Activated naive CD8-positive, alpha-beta T cell (primary cell): Measurements from ENCODE around the gene TANGO6.

Experiments used
- H3K27ac Mint-ChIP-seq: one replicate; pipeline ENCODE4 v1.8.0; 2021; ENCODE audit warnings: mixed read lengths
- H3K27me3 Mint-ChIP-seq: one replicate; pipeline ENCODE4 v1.8.0; 2021; ENCODE audit warnings: mixed read lengths
- H3K36me3 Mint-ChIP-seq: one replicate; pipeline ENCODE4 v1.8.0; 2021; ENCODE audit warnings: mixed read lengths
- H3K4me1 Mint-ChIP-seq: one replicate; pipeline ENCODE4 v1.8.0; 2021; ENCODE audit warnings: low read depth, mixed read lengths
- H3K4me3 Mint-ChIP-seq: one replicate; pipeline ENCODE4 v1.8.0; 2021; ENCODE audit warnings: mild to moderate bottlenecking, mixed read lengths
- H3K9me3 Mint-ChIP-seq: one replicate; pipeline ENCODE4 v1.8.0; 2021; ENCODE audit warnings: low read depth, mixed read lengths

Gene TANGO6

DNA sequence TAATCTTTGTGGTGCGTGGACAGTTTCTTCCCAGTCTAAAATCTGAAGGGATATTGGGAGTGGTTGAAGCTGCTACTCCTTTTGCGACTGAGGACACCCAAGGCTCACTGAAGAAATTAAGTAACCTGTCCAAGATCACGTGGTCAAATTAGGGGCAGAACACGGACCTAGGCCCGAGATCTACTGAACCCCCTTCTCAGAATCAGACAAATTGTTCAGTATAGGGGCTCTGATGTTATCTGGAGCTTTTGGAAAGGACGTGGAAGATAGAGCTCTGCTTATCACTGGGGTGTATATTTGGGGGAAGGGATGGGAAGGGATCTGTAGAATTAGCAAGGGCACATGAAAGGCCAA is 857 bp downstream of the TANGO6 start:
- H3K36me3 Mint-ChIP-seq: peaks cover 2% of the 10 kb centered on the region
- H3K4me1 Mint-ChIP-seq: peaks cover 35% of the 10 kb centered on the region
- H3K27ac Mint-ChIP-seq: peak overlapping the region; percentile 94
- no peaks in the 10 kb centered on the region for H3K27me3 Mint-ChIP-seq
- no peaks in the 10 kb centered on the region for H3K9me3 Mint-ChIP-seq
- H3K4me3 Mint-ChIP-seq: peak overlapping the region; percentile 99

DNA sequence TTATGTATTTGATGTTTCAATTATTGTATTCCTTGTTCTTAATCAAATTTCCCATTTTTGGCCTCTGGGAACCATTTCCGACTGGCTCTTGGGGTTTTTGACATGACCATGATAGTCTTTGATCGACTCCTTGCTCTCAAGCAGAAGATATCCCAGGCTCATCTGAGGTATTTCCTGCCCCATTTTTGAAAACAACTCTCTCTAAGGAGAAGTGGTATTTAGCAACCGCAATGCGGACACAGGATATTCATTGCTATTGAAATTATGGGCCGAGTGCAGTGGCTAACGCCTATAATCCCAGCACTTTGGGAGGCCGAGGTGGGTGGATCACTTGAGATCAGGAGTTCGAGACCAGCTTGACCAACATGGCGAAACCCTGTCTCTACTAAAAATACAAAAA is 5.5 kb downstream of the TANGO6 start:
- Mint-ChIP-seq H3K36me3 (peaks cover 5% of the 10 kb centered on the region), H3K27ac (no peak overlapping the region), H3K9me3 (no peaks in the 10 kb centered on the region)

DNA sequence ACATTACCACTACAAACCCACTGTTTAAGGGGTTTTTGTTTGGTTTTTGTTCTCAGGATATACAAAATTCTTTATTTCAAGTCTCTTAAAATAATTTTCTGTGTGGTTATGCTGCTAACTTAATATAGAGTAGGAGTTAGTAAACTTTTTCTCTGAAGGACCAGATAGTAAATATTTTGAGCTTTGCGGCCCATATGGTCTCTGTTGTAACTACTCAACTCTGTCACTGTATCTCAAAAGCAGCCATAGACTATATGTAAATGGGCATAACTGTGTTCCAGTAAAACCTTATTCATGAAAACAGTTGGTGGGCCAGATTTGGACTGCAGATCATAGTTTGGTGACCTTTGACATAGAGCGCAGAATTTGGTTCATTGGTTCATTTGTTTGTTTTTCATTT is 7.2 kb downstream of the TANGO6 start:
- peaks cover 5% of the 10 kb centered on the region for H3K36me3 Mint-ChIP-seq
- no peaks in the 10 kb centered on the region for H3K27me3 Mint-ChIP-seq
- no peak overlapping the region for H3K4me3 Mint-ChIP-seq
- H3K27ac Mint-ChIP-seq: no peak overlapping the region
- H3K4me1 Mint-ChIP-seq: peaks cover 34% of the 10 kb centered on the region
- no peaks in the 10 kb centered on the region for H3K9me3 Mint-ChIP-seq

More for the DNA sequence above, 5.5 kb downstream of the TANGO6 start:
- Mint-ChIP-seq H3K27me3 (no peaks in the 10 kb centered on the region), H3K4me1 (peaks cover 44% of the 10 kb centered on the region), H3K4me3 (no peak overlapping the region)

DNA sequence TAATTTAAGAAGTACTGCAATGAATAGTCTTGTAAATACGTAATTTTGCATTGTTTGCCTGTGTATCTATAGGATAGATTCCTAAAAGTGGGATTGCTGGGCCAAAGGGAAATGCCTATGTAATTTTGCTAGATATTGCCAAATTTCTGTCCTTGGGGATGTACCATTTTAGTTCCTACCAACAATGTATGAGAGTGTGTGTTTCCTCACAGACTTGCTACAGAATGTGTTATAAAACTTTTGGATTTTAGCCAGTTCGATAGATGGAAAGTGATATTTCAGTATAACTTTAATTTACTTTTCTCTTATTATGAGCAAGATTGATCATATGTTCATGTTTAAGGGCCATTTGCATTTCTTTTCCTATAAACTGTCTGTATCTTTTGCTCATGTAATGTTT is 8.3 kb downstream of the TANGO6 start:
- Mint-ChIP-seq H3K36me3 (peaks cover 7% of the 10 kb centered on the region), H3K4me3 (no peak overlapping the region), H3K27me3 (no peaks in the 10 kb centered on the region), H3K9me3 (no peaks in the 10 kb centered on the region), H3K4me1 (peaks cover 34% of the 10 kb centered on the region), H3K27ac (no peak overlapping the region)

- Mint-ChIP-seq H3K4me1 (peaks cover 24% of the 10 kb centered on the region), H3K27ac (no peak overlapping the region), H3K27me3 (no peaks in the 10 kb centered on the region), H3K9me3 (no peaks in the 10 kb centered on the region), H3K4me3 (no peak overlapping the region), H3K36me3 (peaks cover 2% of the 10 kb centered on the region)
Observed at GRCh38 chr16:68857479-68857878, 14.1 kb downstream of the TANGO6 start.

DNA sequence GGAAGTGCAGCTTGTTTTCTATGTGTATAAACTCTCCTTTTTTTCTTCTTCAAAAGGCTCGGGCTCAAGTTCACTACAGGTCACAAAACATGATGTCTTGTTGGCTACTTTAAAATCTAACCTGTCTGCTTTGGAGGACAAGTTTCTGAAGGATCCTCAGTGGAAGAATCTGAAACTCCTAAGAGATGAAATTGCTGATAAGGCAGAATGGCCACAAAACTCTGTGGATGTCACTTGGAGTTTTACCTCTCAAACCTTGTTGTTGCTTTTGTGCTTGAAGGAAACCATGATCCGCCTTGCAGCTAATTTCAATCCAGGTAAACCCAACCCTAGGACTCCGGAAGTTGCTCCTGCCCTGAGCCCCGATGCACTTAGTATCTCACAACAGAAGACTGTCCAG is 16.5 kb downstream of the TANGO6 start:
- peaks cover 2% of the 10 kb centered on the region for H3K36me3 Mint-ChIP-seq
- peaks cover 15% of the 10 kb centered on the region for H3K4me1 Mint-ChIP-seq
- no peak overlapping the region for H3K27ac Mint-ChIP-seq
- no peak overlapping the region for H3K4me3 Mint-ChIP-seq
- no peaks in the 10 kb centered on the region for H3K9me3 Mint-ChIP-seq
- H3K27me3 Mint-ChIP-seq: no peaks in the 10 kb centered on the region

- H3K27me3 Mint-ChIP-seq: no peaks in the 10 kb centered on the region
- no peaks in the 10 kb centered on the region for H3K9me3 Mint-ChIP-seq
- H3K27ac Mint-ChIP-seq: no peak overlapping the region
- H3K4me3 Mint-ChIP-seq: no peak overlapping the region
- peaks cover 2% of the 10 kb centered on the region for H3K36me3 Mint-ChIP-seq
- peaks cover 12% of the 10 kb centered on the region for H3K4me1 Mint-ChIP-seq
Observed at GRCh38 chr16:68860978-68861892, 17.9 kb downstream of the TANGO6 start.

GRCh38 chr16:68866933-68867332 is 23.6 kb downstream of the TANGO6 start:
- H3K4me3 Mint-ChIP-seq: no peak overlapping the region
- peaks cover 3% of the 10 kb centered on the region for H3K4me1 Mint-ChIP-seq
- H3K36me3 Mint-ChIP-seq: peaks cover 18% of the 10 kb centered on the region
- H3K9me3 Mint-ChIP-seq: no peaks in the 10 kb centered on the region
- H3K27me3 Mint-ChIP-seq: no peaks in the 10 kb centered on the region
- H3K27ac Mint-ChIP-seq: no peak overlapping the region

DNA sequence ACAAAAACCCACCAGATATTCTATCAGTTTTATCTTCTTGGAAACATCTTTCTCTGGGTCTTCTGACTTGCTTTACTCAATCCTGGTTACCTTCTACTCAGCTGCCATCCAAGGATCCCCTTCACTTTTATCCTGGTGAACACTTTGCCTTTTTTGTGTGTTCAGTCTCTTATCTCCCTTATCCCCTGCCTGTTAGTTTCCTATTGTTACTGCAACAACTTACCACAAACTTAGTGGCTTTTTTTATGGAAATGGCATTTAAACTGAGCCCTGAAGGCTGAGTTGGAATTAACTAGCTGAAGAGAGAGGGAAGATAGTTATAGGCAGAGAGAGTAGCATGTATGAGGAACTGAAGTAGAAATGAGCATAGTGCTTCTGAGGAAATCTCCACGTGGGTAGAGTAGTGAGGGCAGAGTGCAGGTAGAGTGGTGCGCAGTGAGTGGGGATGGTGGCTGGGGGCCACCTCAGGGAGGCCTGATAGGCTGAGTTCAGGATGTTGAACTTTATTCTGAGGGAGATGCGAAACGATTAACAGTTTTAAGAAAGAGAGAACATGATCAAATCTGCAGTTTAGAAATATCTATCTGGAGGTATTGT is 26.3 kb downstream of the TANGO6 start:
- H3K27ac Mint-ChIP-seq: no peak overlapping the region
- no peak overlapping the region for H3K4me3 Mint-ChIP-seq
- peaks cover 21% of the 10 kb centered on the region for H3K36me3 Mint-ChIP-seq
- no peaks in the 10 kb centered on the region for H3K27me3 Mint-ChIP-seq
- H3K9me3 Mint-ChIP-seq: no peaks in the 10 kb centered on the region
- peaks cover 3% of the 10 kb centered on the region for H3K4me1 Mint-ChIP-seq

GRCh38 chr16:68873635-68874471 is 30.5 kb downstream of the TANGO6 start:
- Mint-ChIP-seq H3K4me3 (no peak overlapping the region), H3K4me1 (peaks cover 3% of the 10 kb centered on the region), H3K36me3 (peaks cover 25% of the 10 kb centered on the region)

GRCh38 chr16:68875871-68876270 is 32.5 kb downstream of the TANGO6 start:
- H3K9me3 Mint-ChIP-seq: no peaks in the 10 kb centered on the region
- H3K36me3 Mint-ChIP-seq: peaks cover 15% of the 10 kb centered on the region
- no peak overlapping the region for H3K27ac Mint-ChIP-seq
- no peaks in the 10 kb centered on the region for H3K4me1 Mint-ChIP-seq
- H3K27me3 Mint-ChIP-seq: no peaks in the 10 kb centered on the region
- H3K4me3 Mint-ChIP-seq: no peak overlapping the region

More at GRCh38 chr16:68873635-68874471, 30.5 kb downstream of the TANGO6 start:
- no peak overlapping the region for H3K27ac Mint-ChIP-seq
- H3K27me3 Mint-ChIP-seq: no peaks in the 10 kb centered on the region
- no peaks in the 10 kb centered on the region for H3K9me3 Mint-ChIP-seq

DNA sequence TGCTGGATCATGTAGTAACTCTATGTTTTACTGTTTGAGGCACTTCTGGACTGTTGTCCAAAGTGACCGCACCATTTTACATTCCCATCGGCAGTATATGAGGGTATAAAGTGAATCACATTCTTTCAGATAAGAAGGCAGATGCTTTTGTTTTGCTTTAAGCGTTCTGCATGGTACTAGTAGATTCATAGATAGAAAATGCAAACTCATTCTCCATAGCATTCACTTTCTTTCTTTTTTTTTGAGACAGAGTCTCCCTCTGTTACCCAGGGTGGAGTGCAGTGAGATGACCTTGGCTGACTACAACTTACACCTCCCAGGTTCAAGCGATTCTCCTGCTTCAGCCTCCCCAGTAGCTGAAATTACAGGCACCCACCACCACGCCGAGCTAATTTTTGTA is 40.4 kb downstream of the TANGO6 start:
- peaks cover 8% of the 10 kb centered on the region for H3K36me3 Mint-ChIP-seq
- no peak overlapping the region for H3K27ac Mint-ChIP-seq
- H3K9me3 Mint-ChIP-seq: no peaks in the 10 kb centered on the region
- no peaks in the 10 kb centered on the region for H3K27me3 Mint-ChIP-seq
- H3K4me1 Mint-ChIP-seq: no peaks in the 10 kb centered on the region
- H3K4me3 Mint-ChIP-seq: no peak overlapping the region

DNA sequence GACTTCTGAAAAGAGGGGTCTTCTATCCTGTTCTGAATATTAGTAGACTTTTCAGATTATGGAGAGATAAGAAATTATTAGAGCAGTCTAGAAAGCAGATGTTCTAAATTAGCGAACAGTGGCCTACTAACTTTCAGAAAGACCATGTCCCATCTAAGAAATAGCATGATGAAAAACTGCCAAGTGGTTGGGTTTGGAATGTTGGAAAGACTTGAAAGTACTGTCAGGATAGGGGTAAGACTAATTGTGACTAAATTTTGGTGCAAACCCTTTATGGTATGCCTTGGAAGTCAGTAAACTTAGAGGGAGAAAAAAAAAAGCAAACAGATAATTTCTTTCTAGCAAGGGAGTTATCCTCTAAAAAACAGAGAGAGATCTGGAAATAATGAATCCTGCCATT is 41.1 kb downstream of the TANGO6 start:
- no peaks in the 10 kb centered on the region for H3K4me1 Mint-ChIP-seq
- peaks cover 8% of the 10 kb centered on the region for H3K36me3 Mint-ChIP-seq
- no peak overlapping the region for H3K27ac Mint-ChIP-seq

GRCh38 chr16:68884861-68885720 is 41.8 kb downstream of the TANGO6 start:
- Mint-ChIP-seq H3K27me3 (no peaks in the 10 kb centered on the region), H3K4me3 (no peak overlapping the region), H3K36me3 (peaks cover 8% of the 10 kb centered on the region), H3K4me1 (no peaks in the 10 kb centered on the region), H3K9me3 (no peaks in the 10 kb centered on the region), H3K27ac (no peak overlapping the region)

More for the DNA sequence above, 41.1 kb downstream of the TANGO6 start:
- Mint-ChIP-seq H3K4me3 (no peak overlapping the region), H3K9me3 (no peaks in the 10 kb centered on the region), H3K27me3 (no peaks in the 10 kb centered on the region)
